CD14-positive monocyte (primary cell): Measurements from ENCODE around the gene DQX1. TPM values are rescaled to one million over a fixed set of nuclear protein-coding genes. Genes with fewer than 3 reads are reported as not detected.

Experiments used
- DNase-seq, 3 donors: peaks; one replicate each; pipeline ENCODE4 v3.0.0-alpha.2; 2011 to 2022
- H2AFZ ChIP-seq: 2 replicates; pipeline ENCODE4 v1.6.0; 2012; ENCODE audit warnings: mild to moderate bottlenecking, low read depth, low read length, inconsistent platforms; ENCODE audit not compliant: insufficient read depth, poor library complexity, severe bottlenecking
- H3K27ac ChIP-seq, 2 donors: 1 replicate in 1 of 2; 2 replicates in 1 of 2; pipeline ENCODE4 v1.5.1; 2012 to 2013; ENCODE audit warnings: low read length in 2 of 2, control low read depth in 1 of 2, inconsistent platforms in 1 of 2, low read depth in 1 of 2, mild to moderate bottlenecking in 1 of 2
- H3K27me3 ChIP-seq, 2 donors: one replicate each; pipeline versions ENCODE4 v1.6.0 to v1.6.1; 2011 to 2013; ENCODE audit warnings: low read length in 2 of 2; ENCODE audit not compliant: control insufficient read depth in 2 of 2, insufficient read depth in 2 of 2
- H3K36me3 ChIP-seq, 2 donors: replicated peaks in 1 of 2; 1 replicate in 1 of 2; 2 replicates in 1 of 2; pipeline versions ENCODE4 v1.5.1 to v1.6.1; 2012 to 2013; ENCODE audit warnings: low read length in 2 of 2, control low read depth in 1 of 2, inconsistent platforms in 1 of 2, mild to moderate bottlenecking in 1 of 2; ENCODE audit not compliant: insufficient read depth in 2 of 2, control insufficient read depth in 1 of 2
- H3K4me1 ChIP-seq, 2 donors: 1 replicate in 1 of 2; 2 replicates in 1 of 2; pipeline versions ENCODE4 v1.5.1 to v1.6.1; 2012 to 2013; ENCODE audit warnings: low read length in 2 of 2, control low read depth in 1 of 2, inconsistent platforms in 1 of 2, mild to moderate bottlenecking in 1 of 2, moderate library complexity in 1 of 2; ENCODE audit not compliant: insufficient read depth in 2 of 2, control insufficient read depth in 1 of 2
- H3K4me2 ChIP-seq: replicated peaks from 2 replicates; pipeline ENCODE3; 2012; ENCODE audit warnings: low read length, moderate library complexity, mild to moderate bottlenecking; ENCODE audit not compliant: poor library complexity, severe bottlenecking; ENCODE audit errors: extremely low read depth
- H3K4me3 ChIP-seq, 3 experiments: fragments of 200-600 bp in 1 of 3; sonication (generic) in 1 of 3; replicated peaks in 1 of 3; 1 replicate in 2 of 3; 2 replicates in 1 of 3; pipeline ENCODE4 v1.5.1; 2011 to 2013; ENCODE audit warnings: low read length in 3 of 3, mild to moderate bottlenecking in 3 of 3, control low read depth in 2 of 3, low read depth in 2 of 3, inconsistent platforms in 1 of 3, moderate library complexity in 1 of 3
- H3K79me2 ChIP-seq: 2 replicates; pipeline ENCODE4 v1.6.0; 2012; ENCODE audit warnings: mild to moderate bottlenecking, control low read depth, inconsistent platforms, low read length, moderate library complexity; ENCODE audit not compliant: insufficient read depth
- H3K9ac ChIP-seq: 2 replicates; pipeline ENCODE4 v1.6.0; 2017; ENCODE audit warnings: low read length, mild to moderate bottlenecking; ENCODE audit not compliant: insufficient read depth, poor library complexity, severe bottlenecking
- H3K9me3 ChIP-seq, 2 donors: replicated peaks in 1 of 2; 1 replicate in 1 of 2; 2 replicates in 1 of 2; pipeline versions ENCODE4 v1.5.1 to v1.6.1; 2012 to 2013; ENCODE audit warnings: low read length in 2 of 2, control low read depth in 1 of 2; ENCODE audit not compliant: control insufficient read depth in 1 of 2, insufficient read depth in 1 of 2
- H4K20me1 ChIP-seq: 2 replicates; pipeline ENCODE4 v1.6.0; 2012; ENCODE audit warnings: mild to moderate bottlenecking, low read length, control low read depth, moderate library complexity; ENCODE audit not compliant: insufficient read depth
- H3K27ac Mint-ChIP-seq, 7 donors: one replicate each; pipeline ENCODE4 v1.8.0; 2020; ENCODE audit warnings: mild to moderate bottlenecking in 7 of 7, mixed read lengths in 7 of 7, moderate library complexity in 6 of 7, inconsistent platforms in 2 of 7
- H3K27me3 Mint-ChIP-seq, 3 donors: one replicate each; pipeline ENCODE4 v1.8.0; 2021 to 2022; ENCODE audit warnings: low read depth in 3 of 3, mild to moderate bottlenecking in 3 of 3, mixed read lengths in 3 of 3, moderate library complexity in 3 of 3, inconsistent platforms in 1 of 3
- H3K36me3 Mint-ChIP-seq, 2 donors: one replicate each; pipeline ENCODE4 v1.8.0; 2020; ENCODE audit warnings: mixed read lengths in 2 of 2, inconsistent platforms in 1 of 2, mild to moderate bottlenecking in 1 of 2
- H3K4me1 Mint-ChIP-seq: one replicate; pipeline ENCODE4 v1.8.0; 2020; ENCODE audit warnings: mild to moderate bottlenecking, mixed read lengths
- H3K4me3 Mint-ChIP-seq, 2 donors: one replicate each; pipeline ENCODE4 v1.8.0; 2020; ENCODE audit warnings: mild to moderate bottlenecking in 2 of 2, mixed read lengths in 2 of 2, moderate library complexity in 1 of 2
- H3K9me3 Mint-ChIP-seq, 7 donors: one replicate each; pipeline ENCODE4 v1.8.0; 2020 to 2022; ENCODE audit warnings: mixed read lengths in 7 of 7, mild to moderate bottlenecking in 6 of 7, moderate library complexity in 6 of 7, inconsistent platforms in 2 of 7
- CTCF ChIP-seq: fragments of 200-600 bp; IDR thresholded peaks from one replicate; pipeline ENCODE4 v1.8.0; 2022; ENCODE audit warnings: antibody characterized with exemption, mild to moderate bottlenecking
- WGBS: methylation state at CpG from one replicate; pipeline ENCODE4 v1.1.5; 2013; ENCODE audit warnings: missing lambda C conversion rate; ENCODE audit not compliant: insufficient coverage; 5-methylcytosine and 5-hydroxymethylcytosine counted together
- intact Hi-C, 2 donors: fragments of 100-400 bp; cut with micrococcal nuclease; formaldehyde crosslinking; loops; one replicate each; pipeline versions ENCODE4 v1.15.0 to v1.15.1; 2023
- polyA plus RNA-seq, 3 donors: library from polyadenylated mRNA; depleted of rRNA in 1 of 3; unstranded in 2 of 3; stranded (reverse) in 1 of 3; fragments of 300-500 nt in 2 of 3; fragments of >200 nt in 1 of 3; fragmentation: Illumina TruSeq in 2 of 3; gene quantifications; 1 replicate in 2 of 3; 2 replicates in 1 of 3; pipeline ENCODE4 v1.2.3, GENCODE V29; 2012 to 2021

Gene DQX1
- polyA plus RNA-seq, 3 donors, result 0.36 TPM; not detected in 2

- H3K4me2 ChIP-seq, result peak within 1 kb of the TSS; percentile 97
- Mint-ChIP-seq H3K4me3 (peak within 1 kb of the TSS; percentile 98 to 99), H3K27me3 (peaks cover 2 to 5% (median 2%) of the 10 kb centered on the region in 3 donors), H3K4me1 (peaks cover 48% of the 10 kb centered on the region), H3K27ac (peak within 1 kb of the TSS; percentile 91 to 98 (median 96)), H3K9me3 (no peaks in the 10 kb centered on the region), H3K36me3 (peaks cover 28 to 39% of the 10 kb centered on the region in 2 donors)
- H3K79me2 ChIP-seq, result peaks cover 69% of the 10 kb centered on the region
- peaks cover 32 to 50% of the 10 kb centered on the region in 2 donors for H3K4me1 ChIP-seq
- no peak for TF ChIP-seq CTCF
- under 1% methylated on average over 65 of the region's 73 CpGs for WGBS
- peak within 1 kb of the TSS; percentile 88 for H3K9ac ChIP-seq
- peak within 1 kb of the TSS; percentile 82 to 94 for H3K27ac ChIP-seq
- intact Hi-C loops, result loop anchor here (5.0 kb wide), 1 partner anchor 33 kb away; no protein-coding TSS in a partner anchor
- no peaks in the 10 kb centered on the region for H3K27me3 ChIP-seq
- peaks cover 20 to 28% of the 10 kb centered on the region in 2 donors for H3K36me3 ChIP-seq
- H3K4me3 ChIP-seq, result peak within 1 kb of the TSS; percentile 94 to 99 (median 98)
- no peaks in the 10 kb centered on the region for H3K9me3 ChIP-seq
- peaks cover 19% of the 10 kb centered on the region for H4K20me1 ChIP-seq
- DNase-seq, result peak; percentile 74 to 82 (median 82)
- peak within 1 kb of the TSS; percentile 90 for H2AFZ ChIP-seq
Observed at GRCh38 chr2:74553892-74554819, 28.1 kb upstream of the DQX1 start, which contains the start of the genes DOK1 and LOXL3. DOK1 (plus strand) TSS chr2:74554720; CDS start chr2:74554755, 35 bp downstream. LOXL3 (minus strand) TSS chr2:74553942; CDS start chr2:74552634, 1,308 bp downstream.
